Measurements from ENCODE around the gene DENND1A. TPM values are rescaled to one million over a fixed set of nuclear protein-coding genes. Genes with fewer than 3 reads are reported as not detected.
"Not testable (repeated sequence)": the region's sequence is repeated elsewhere in the genome, so short reads cannot be mapped to it uniquely, and the experiment has no call there.

The DENND1A gene
- total RNA-seq, result 10 to 100 TPM; 18.4 to 21.3 (median 20.1) TPM

GRCh38 chr9:123929870-123930831 lies at the start of gene DENND1A:
TSS of gene DENND1A (minus strand) at chr9:123930126. CDS start at chr9:123929905, 221 bp downstream.
- TF ChIP-seq CTCF (IDR thresholded peaks at IDR 0.05), result no peak
- TF ChIP-seq POLR2AphosphoS5 (IDR thresholded peaks at IDR 0.05), result no peak
- no peak for TF ChIP-seq POLR2A (IDR thresholded peaks at IDR 0.05)
- H3K27me3 ChIP-seq, result no peaks in the 10 kb centered on the region
- H3K36me3 ChIP-seq, result no peaks in the 10 kb centered on the region
- peak within 1 kb of the TSS; percentile 61 to 83 for H3K27ac ChIP-seq
- no peaks in the 10 kb centered on the region for H3K9me3 ChIP-seq
- no peaks in the 10 kb centered on the region for H3K4me1 ChIP-seq
- H3K4me3 ChIP-seq, result peak within 1 kb of the TSS; percentile 74 to 93 (median 77)
- peak; percentile 78 to 85 for DNase-seq (ENCODE audit: low spot score in 2 of 2)
- intact Hi-C loops (cut with DNase I; ENCODE audit: low total_unique reads), result no loop called here

GRCh38 chr9:123978981-123979380 lies 49.1 kb upstream of the DENND1A start:
- TF ChIP-seq POLR2A (IDR thresholded peaks at IDR 0.05), result no peak
- no peak for TF ChIP-seq POLR2AphosphoS5 (IDR thresholded peaks at IDR 0.05)
- TF ChIP-seq CTCF (IDR thresholded peaks at IDR 0.05), result no peak
- intact Hi-C loops (cut with DNase I; ENCODE audit: low total_unique reads), result no loop called here
- Histone ChIP-seq H3K27ac (no peak overlapping the region), H3K4me1 (no peaks in the 10 kb centered on the region), H3K4me3 (no peak overlapping the region), H3K36me3 (no peaks in the 10 kb centered on the region), H3K27me3 (peaks cover 0 to 15% of the 10 kb centered on the region in 2 donors), H3K9me3 (no peaks in the 10 kb centered on the region)
- DNase-seq (ENCODE audit: low spot score in 2 of 2), result no peak

- H3K27me3 ChIP-seq, result peaks cover 0 to 15% of the 10 kb centered on the region in 2 donors
- H3K27ac ChIP-seq; H3K9me3 ChIP-seq; H3K4me1 ChIP-seq; H3K36me3 ChIP-seq; intact Hi-C loops (cut with DNase I; ENCODE audit: low total_unique reads); H3K4me3 ChIP-seq; DNase-seq (ENCODE audit: low spot score in 2 of 2): not testable (repeated sequence)
Observed at GRCh38 chr9:123976579-123976978, 46.7 kb upstream of the DENND1A start.

- Histone ChIP-seq H3K4me1 (no peaks in the 10 kb centered on the region), H3K36me3 (no peaks in the 10 kb centered on the region), H3K27ac (no peak overlapping the region), H3K9me3 (no peaks in the 10 kb centered on the region), H3K4me3 (no peak overlapping the region), H3K27me3 (peaks cover 0 to 13% of the 10 kb centered on the region in 2 donors)
- intact Hi-C loops (cut with DNase I; ENCODE audit: low total_unique reads), result no loop called here
- TF ChIP-seq POLR2A (IDR thresholded peaks at IDR 0.05), result no peak
- no peak for TF ChIP-seq CTCF (IDR thresholded peaks at IDR 0.05)
- TF ChIP-seq POLR2AphosphoS5 (IDR thresholded peaks at IDR 0.05), result no peak
- no peak for DNase-seq (ENCODE audit: low spot score in 2 of 2)
Observed at GRCh38 chr9:123975871-123976270, 45.9 kb upstream of the DENND1A start.

GRCh38 chr9:123974471-123974870 lies 44.5 kb upstream of the DENND1A start:
- TF ChIP-seq POLR2AphosphoS5 (IDR thresholded peaks at IDR 0.05), result no peak
- no peak for TF ChIP-seq POLR2A (IDR thresholded peaks at IDR 0.05)
- no peak for TF ChIP-seq CTCF (IDR thresholded peaks at IDR 0.05)
- Histone ChIP-seq H3K27ac (no peak overlapping the region), H3K9me3 (no peaks in the 10 kb centered on the region), H3K4me3 (no peak overlapping the region), H3K36me3 (no peaks in the 10 kb centered on the region), H3K27me3 (peaks cover 0 to 15% of the 10 kb centered on the region in 2 donors), H3K4me1 (no peaks in the 10 kb centered on the region)
- DNase-seq (ENCODE audit: low spot score in 2 of 2), result no peak
- intact Hi-C loops (cut with DNase I; ENCODE audit: low total_unique reads), result no loop called here
